H9 (cell line): ENCODE data around the gene CRYBG2. TPM values are rescaled to one million over a fixed set of nuclear protein-coding genes. Genes with fewer than 3 reads are reported as not detected.
"Not testable (repeated sequence)": the region's sequence is repeated elsewhere in the genome, so short reads cannot be mapped to it uniquely, and the experiment has no call there.

Source experiments
- DNase-seq: peaks from one replicate; pipeline ENCODE4 v3.0.0-alpha.2; 2017
- H2AFZ ChIP-seq: one replicate; pipeline ENCODE4 v1.6.1; 2013; ENCODE audit warnings: mild to moderate bottlenecking, low read length, control low read depth, moderate library complexity
- H2AK5ac ChIP-seq: 2 replicates; pipeline ENCODE4 v1.6.1; 2013; ENCODE audit warnings: low read length, control low read depth, mixed read lengths; ENCODE audit not compliant: insufficient read length
- H2BK120ac ChIP-seq: one replicate; pipeline ENCODE4 v1.6.1; 2013; ENCODE audit warnings: low read depth, mild to moderate bottlenecking, low read length, control low read depth, inconsistent platforms; ENCODE audit not compliant: poor library complexity, severe bottlenecking
- H2BK12ac ChIP-seq: 2 replicates; pipeline ENCODE4 v1.6.1; 2013; ENCODE audit warnings: low read length, control low read depth, mixed read lengths, low read depth; ENCODE audit not compliant: insufficient read length
- H2BK15ac ChIP-seq: 2 replicates; pipeline ENCODE4 v1.6.1; 2013; ENCODE audit warnings: low read depth, low read length, control low read depth
- H2BK20ac ChIP-seq: one replicate; pipeline ENCODE4 v1.6.1; 2013; ENCODE audit warnings: low read depth, mild to moderate bottlenecking, low read length, control low read depth, inconsistent platforms; ENCODE audit not compliant: poor library complexity, severe bottlenecking
- H2BK5ac ChIP-seq: 2 replicates; pipeline ENCODE4 v1.6.1; 2013; ENCODE audit warnings: low read length, control low read depth, mixed read lengths; ENCODE audit not compliant: insufficient read length
- H3K14ac ChIP-seq: 2 replicates; pipeline ENCODE4 v1.6.1; 2013; ENCODE audit warnings: low read length, control low read depth; ENCODE audit not compliant: insufficient read depth
- H3K18ac ChIP-seq: 2 replicates; pipeline ENCODE4 v1.6.1; 2013; ENCODE audit warnings: low read depth, mild to moderate bottlenecking, mixed read lengths, low read length, control low read depth; ENCODE audit not compliant: insufficient read length
- H3K23ac ChIP-seq: 2 replicates; pipeline ENCODE4 v1.6.1; 2013; ENCODE audit warnings: low read length, control low read depth, mixed read lengths, low read depth; ENCODE audit not compliant: insufficient read length
- H3K23me2 ChIP-seq: 2 replicates; pipeline ENCODE4 v1.6.1; 2013; ENCODE audit warnings: low read depth, mild to moderate bottlenecking, mixed read lengths, low read length, control low read depth; ENCODE audit not compliant: insufficient read length, poor library complexity, severe bottlenecking
- H3K27ac ChIP-seq: 2 replicates; pipeline ENCODE4 v1.5.1; 2013; ENCODE audit warnings: low read length, control low read depth, mixed read lengths, low read depth; ENCODE audit not compliant: insufficient read length
- H3K27me3 ChIP-seq: 2 replicates; pipeline ENCODE4 v1.6.1; 2013; ENCODE audit warnings: low read length, control low read depth, inconsistent platforms; ENCODE audit not compliant: insufficient read depth
- H3K4ac ChIP-seq: 2 replicates; pipeline ENCODE4 v1.6.1; 2013; ENCODE audit warnings: low read depth, mild to moderate bottlenecking, control low read depth, inconsistent platforms, low read length, moderate library complexity
- H3K4me1 ChIP-seq: 2 replicates; pipeline ENCODE4 v1.6.1; 2013; ENCODE audit warnings: low read length, control low read depth, inconsistent platforms; ENCODE audit not compliant: insufficient read depth
- H3K4me2 ChIP-seq: 2 replicates; pipeline ENCODE4 v1.6.1; 2013; ENCODE audit warnings: low read length, control low read depth, mixed read lengths; ENCODE audit not compliant: insufficient read length, insufficient read depth
- H3K56ac ChIP-seq: 2 replicates; pipeline ENCODE4 v1.6.1; 2013; ENCODE audit warnings: low read depth, mild to moderate bottlenecking, mixed read lengths, low read length, control low read depth; ENCODE audit not compliant: insufficient read length
- H3K79me1 ChIP-seq: 2 replicates; pipeline ENCODE4 v1.6.1; 2013; ENCODE audit warnings: low read depth, mild to moderate bottlenecking, moderate library complexity, low read length, control low read depth, inconsistent platforms; ENCODE audit not compliant: insufficient read depth, poor library complexity, severe bottlenecking
- H3K79me2 ChIP-seq: 2 replicates; pipeline ENCODE4 v1.6.1; 2013; ENCODE audit warnings: low read length, control low read depth, inconsistent platforms; ENCODE audit not compliant: insufficient read depth
- H3K9ac ChIP-seq: 2 replicates; pipeline ENCODE4 v1.6.1; 2013; ENCODE audit warnings: low read length, control low read depth, mixed read lengths; ENCODE audit not compliant: insufficient read length; ENCODE audit errors: extremely low read depth
- H3K9me3 ChIP-seq: one replicate; pipeline ENCODE4 v1.6.1; 2013; ENCODE audit warnings: low read depth, low read length, inconsistent platforms; ENCODE audit not compliant: control insufficient read depth
- H3T11ph ChIP-seq: one replicate; pipeline ENCODE4 v1.6.1; 2013; ENCODE audit warnings: mild to moderate bottlenecking, low read length, control low read depth, inconsistent platforms
- H4K20me1 ChIP-seq: one replicate; pipeline ENCODE4 v1.6.1; 2013; ENCODE audit not compliant: control insufficient read depth, insufficient read length, insufficient read depth
- H4K5ac ChIP-seq: 2 replicates; pipeline ENCODE4 v1.6.1; 2013; ENCODE audit warnings: low read depth, mild to moderate bottlenecking, mixed read lengths, low read length, control low read depth; ENCODE audit not compliant: insufficient read length
- H4K8ac ChIP-seq: replicated peaks from 2 replicates; pipeline ENCODE4 v1.6.1; 2013; ENCODE audit warnings: low read length, control low read depth, mixed read lengths, low read depth; ENCODE audit not compliant: insufficient read length
- H4K91ac ChIP-seq: 2 replicates; pipeline ENCODE4 v1.6.1; 2013; ENCODE audit warnings: low read depth, mild to moderate bottlenecking, moderate library complexity, mixed read lengths, low read length, control low read depth; ENCODE audit not compliant: insufficient read length
- H3K27ac Mint-ChIP-seq, 3 experiments: 2 replicates in 2 of 3; 3 replicates in 1 of 3; pipeline ENCODE4 v1.8.0; 2020 to 2021; ENCODE audit warnings: mixed read lengths in 3 of 3, mild to moderate bottlenecking in 1 of 3, moderate library complexity in 1 of 3
- H3K27me3 Mint-ChIP-seq: 2 replicates; pipeline ENCODE4 v1.8.0; 2021; ENCODE audit warnings: low read depth, mild to moderate bottlenecking, moderate library complexity, mixed read lengths
- H3K36me3 Mint-ChIP-seq, 3 experiments: 2 replicates in 2 of 3; 3 replicates in 1 of 3; pipeline ENCODE4 v1.8.0; 2020 to 2021; ENCODE audit warnings: low read depth in 3 of 3, mixed read lengths in 3 of 3; ENCODE audit not compliant: insufficient read depth in 1 of 3
- H3K4me1 Mint-ChIP-seq, 2 experiments: 2 replicates each; pipeline ENCODE4 v1.8.0; 2020; ENCODE audit warnings: mixed read lengths in 2 of 2
- H3K4me3 Mint-ChIP-seq, 2 experiments: 2 replicates in 1 of 2; 3 replicates in 1 of 2; pipeline ENCODE4 v1.8.0; 2020 to 2021; ENCODE audit warnings: mild to moderate bottlenecking in 2 of 2, mixed read lengths in 2 of 2, moderate library complexity in 1 of 2
- H3K9me3 Mint-ChIP-seq, 2 experiments: 2 replicates in 1 of 2; 3 replicates in 1 of 2; pipeline ENCODE4 v1.8.0; 2020; ENCODE audit warnings: mild to moderate bottlenecking in 2 of 2, mixed read lengths in 2 of 2, moderate library complexity in 1 of 2
- CTCF ChIP-seq: fragments of 200-600 bp; sonication (generic); conservative IDR thresholded peaks from 3 replicates; pipeline ENCODE4 v1.8.0; 2021; ENCODE audit warnings: antibody characterized with exemption, mild to moderate bottlenecking
- WGBS: extraction: QIAGEN DNeasy Blood & Tissue Kit; methylation state at CpG from one replicate; pipeline ENCODE4 v1.1.7; 2013; ENCODE audit warnings: missing lambda C conversion rate, low lambda C conversion rate, mixed read lengths; ENCODE audit not compliant: insufficient read length; ENCODE audit errors: extremely low coverage; 5-methylcytosine and 5-hydroxymethylcytosine counted together
- total RNA-seq: library from RNA; stranded (reverse); gene quantifications from 2 replicates; pipeline ENCODE4 v1.2.1, GENCODE V29; 2021

Gene CRYBG2
- total RNA-seq, 1 experiment from 2014 or later, result 12.8 TPM

DNA sequence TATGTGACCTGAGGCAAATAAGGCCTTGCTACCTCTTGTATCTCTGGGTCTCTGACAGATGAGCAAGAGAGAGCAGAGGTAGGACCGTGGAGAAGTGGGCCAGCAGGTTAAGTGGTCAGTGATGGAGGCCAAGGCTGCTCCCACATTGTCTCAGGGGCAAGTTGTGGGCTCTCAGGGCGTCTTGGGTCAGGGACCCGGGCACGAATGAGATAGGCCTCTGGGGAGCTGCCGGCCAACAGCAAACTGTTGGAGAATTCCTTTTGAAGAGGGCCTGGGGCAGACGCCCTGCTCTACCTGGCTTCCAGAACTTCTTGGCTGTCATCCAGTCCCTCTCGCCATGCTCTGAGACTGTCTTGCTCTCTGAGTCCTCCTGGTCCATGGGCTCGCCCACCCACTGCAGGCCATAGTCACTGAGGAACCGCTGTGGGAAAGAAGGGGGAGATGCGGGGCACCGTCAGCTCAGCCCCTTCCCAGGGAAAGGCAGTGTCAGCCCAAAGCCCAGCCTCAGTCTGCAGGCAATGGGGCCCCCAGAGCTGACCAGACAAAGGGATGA, 59.9 kb downstream of the CRYBG2 start:
- no peak for TF ChIP-seq CTCF
- Histone ChIP-seq H4K20me1 (no peaks in the 10 kb centered on the region), H2AK5ac (no peak overlapping the region), H2BK12ac (no peak overlapping the region), H3K4ac (no peak overlapping the region), H3K18ac (no peak overlapping the region), H3K14ac (no peak overlapping the region), H2BK120ac (no peak overlapping the region), H3K23me2 (no peaks in the 10 kb centered on the region), H4K5ac (no peak overlapping the region), H3K79me1 (no peaks in the 10 kb centered on the region), H3K27ac (no peak overlapping the region), H2BK15ac (no peak overlapping the region), H3K9me3 (no peaks in the 10 kb centered on the region), H3K56ac (no peak overlapping the region), H4K8ac (no peak overlapping the region), H3T11ph (no peak overlapping the region), H3K4me2 (no peak overlapping the region), H3K4me1 (peaks cover 3% of the 10 kb centered on the region; the same call in 1 of the 2 replicates), H3K79me2 (no peaks in the 10 kb centered on the region), H2AFZ (no peak overlapping the region), H3K9ac (no peak overlapping the region), H4K91ac (no peak overlapping the region), H3K27me3 (no peaks in the 10 kb centered on the region), H2BK5ac (no peak overlapping the region), H3K23ac (no peak overlapping the region), H2BK20ac (no peak overlapping the region)
- Mint-ChIP-seq H3K27me3 (no peaks in the 10 kb centered on the region), H3K4me1 (peaks cover 24 to 28% of the 10 kb centered on the region in 2 experiments), H3K27ac (no peak overlapping the region), H3K4me3 (no peak overlapping the region), H3K9me3 (no peaks in the 10 kb centered on the region), H3K36me3 (peaks cover 0 to 2% (median 0%) of the 10 kb centered on the region in 3 experiments; a peak in 1 of 7 replicates)
- no CpG with 5 or more reads among the region's 11 CpGs for WGBS
- DNase-seq, result no peak

- H3K27ac Mint-ChIP-seq, H3K4me3 Mint-ChIP-seq, H3K14ac ChIP-seq: not testable (repeated sequence)
Measured at GRCh38 chr1:26292735-26293134, 61.2 kb downstream of the CRYBG2 start.

More at GRCh38 chr1:26292735-26293134, 61.2 kb downstream of the CRYBG2 start:
- not testable (repeated sequence) for H3K9ac ChIP-seq, H3K9me3 Mint-ChIP-seq, H2AFZ ChIP-seq, H2BK15ac ChIP-seq, H3K4me1 ChIP-seq, H3K36me3 Mint-ChIP-seq, H3K79me1 ChIP-seq, H3K23ac ChIP-seq, H3K23me2 ChIP-seq, H2BK20ac ChIP-seq, H3K27me3 ChIP-seq, H3K4me2 ChIP-seq, H3K56ac ChIP-seq, DNase-seq, H4K5ac ChIP-seq, H2AK5ac ChIP-seq, H3K27ac ChIP-seq, H2BK12ac ChIP-seq, H4K91ac ChIP-seq, H3K4ac ChIP-seq, H4K8ac ChIP-seq, H3K9me3 ChIP-seq, H3T11ph ChIP-seq, H3K27me3 Mint-ChIP-seq, H2BK120ac ChIP-seq, H2BK5ac ChIP-seq, H4K20me1 ChIP-seq, H3K79me2 ChIP-seq, H3K18ac ChIP-seq
- H3K4me1 Mint-ChIP-seq, result peaks cover 21 to 31% of the 10 kb centered on the region in 2 experiments
- no CpG with 5 or more reads among the region's 5 CpGs for WGBS
